Measurements from ENCODE around the gene ASB2.

The ASB2 gene

GRCh38 chr14:93981316-93982229 lies 5.2 kb upstream of the ASB2 start:
- in situ Hi-C loops (cut with MboI; ENCODE audit: low sequenced_read_pairs), result no loop called here

- in situ Hi-C loops (cut with MboI; ENCODE audit: low sequenced_read_pairs), result no loop called here
These were observed 4.3 kb upstream of the ASB2 start for GRCh38 chr14:93980456-93981201.

DNA sequence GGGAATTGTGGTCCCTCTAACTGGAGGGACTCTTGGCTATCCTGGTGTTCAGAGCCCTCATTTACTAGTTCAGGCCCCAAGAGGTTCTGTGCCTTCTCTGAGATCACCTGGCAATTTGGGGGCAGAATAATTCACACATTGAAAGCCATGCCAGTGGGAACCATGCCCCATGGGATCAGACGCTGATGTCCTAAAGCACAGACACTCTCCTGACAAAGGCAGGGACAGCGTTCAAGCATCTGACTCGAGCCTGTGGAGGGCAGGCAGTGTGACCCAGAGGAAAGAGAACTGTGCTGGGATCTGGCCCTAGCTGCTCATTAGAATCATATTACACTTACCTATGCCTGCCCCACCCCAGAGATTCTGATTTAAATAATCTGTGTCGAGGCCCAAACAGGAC lies 2.4 kb upstream of the ASB2 start:
- in situ Hi-C loops (cut with MboI; ENCODE audit: low sequenced_read_pairs), result no loop called here

DNA sequence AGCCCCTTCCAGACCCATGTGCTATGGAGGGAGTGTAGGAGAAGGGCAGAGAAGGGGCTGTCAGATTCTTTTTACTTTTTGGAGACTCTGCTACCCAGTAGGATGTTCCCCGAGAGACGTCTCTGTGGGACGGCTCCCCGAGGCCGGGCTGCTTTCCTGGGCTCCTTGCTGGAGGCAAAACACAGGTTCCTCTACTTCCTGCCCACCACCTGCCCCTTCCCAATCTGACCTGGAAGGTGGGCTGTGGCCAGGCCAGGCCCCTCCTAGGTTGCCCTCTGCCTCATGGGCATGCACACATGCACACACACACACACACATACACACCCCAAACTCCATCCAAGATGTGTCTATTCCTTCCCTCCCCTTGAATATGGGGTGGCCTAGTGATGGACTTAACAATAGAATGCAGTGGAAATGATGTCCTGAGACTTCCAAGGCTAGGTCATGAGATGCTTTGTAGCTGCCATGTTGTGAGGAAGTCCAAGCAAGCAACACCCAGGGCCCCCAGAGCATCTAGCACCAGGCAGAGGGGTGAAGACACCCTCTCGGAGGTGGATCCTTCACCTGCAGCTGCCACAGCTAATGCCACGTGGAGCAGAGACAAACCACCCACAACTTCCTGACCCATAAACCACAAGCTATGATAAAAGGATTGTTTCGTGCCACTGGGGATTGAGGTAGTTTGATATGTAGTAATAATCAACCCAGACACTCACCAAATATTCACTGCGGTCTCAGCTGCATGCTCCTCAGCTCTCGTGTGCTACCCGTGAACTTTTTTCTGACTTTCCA lies 1.6 kb upstream of the ASB2 start:
- in situ Hi-C loops (cut with MboI; ENCODE audit: low sequenced_read_pairs), result no loop called here

DNA sequence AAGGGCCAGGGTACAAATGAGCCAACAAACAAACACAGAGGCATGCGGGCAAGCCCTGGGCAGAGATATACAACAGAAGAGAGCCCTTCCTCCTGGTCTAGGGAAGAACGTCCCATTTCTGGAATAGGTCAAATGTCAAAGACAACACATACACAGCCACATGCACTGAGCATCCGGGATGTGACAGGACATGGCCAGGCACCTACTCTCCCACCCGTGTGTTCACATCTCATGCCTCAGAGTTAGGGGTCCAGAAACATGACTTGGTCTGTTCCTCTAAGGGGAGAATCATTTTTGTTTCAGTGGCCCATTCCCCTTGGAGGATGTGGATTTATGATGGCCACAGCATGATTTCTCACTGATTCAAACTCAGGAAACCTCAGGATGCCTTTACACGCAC lies 801 bp upstream of the ASB2 start:
- in situ Hi-C loops (cut with MboI; ENCODE audit: low sequenced_read_pairs), result no loop called here

GRCh38 chr14:93975791-93976476 lies 436 bp downstream of the ASB2 start:
- in situ Hi-C loops (cut with MboI; ENCODE audit: low sequenced_read_pairs), result no loop called here

DNA sequence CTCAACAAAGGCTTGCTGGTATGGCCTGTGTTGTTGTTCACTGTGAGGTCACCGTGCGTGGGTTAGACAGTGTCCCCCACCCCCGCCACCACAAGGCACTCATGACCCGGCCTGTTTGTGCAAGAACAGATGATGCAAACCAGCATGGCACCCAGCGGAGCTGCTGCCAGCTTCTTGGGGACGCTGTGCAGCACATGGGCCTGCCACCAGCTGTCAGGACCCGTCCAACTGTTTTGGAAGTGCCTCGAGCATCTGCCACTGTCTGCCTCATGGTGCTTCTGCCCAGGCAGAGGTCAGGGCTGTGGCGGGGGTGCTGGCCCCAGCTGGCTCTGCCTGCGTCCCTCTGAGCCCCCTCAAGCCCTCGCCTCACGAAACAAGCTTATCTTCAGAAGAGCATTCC lies 1.5 kb downstream of the ASB2 start:
- in situ Hi-C loops (cut with MboI; ENCODE audit: low sequenced_read_pairs), result no loop called here

DNA sequence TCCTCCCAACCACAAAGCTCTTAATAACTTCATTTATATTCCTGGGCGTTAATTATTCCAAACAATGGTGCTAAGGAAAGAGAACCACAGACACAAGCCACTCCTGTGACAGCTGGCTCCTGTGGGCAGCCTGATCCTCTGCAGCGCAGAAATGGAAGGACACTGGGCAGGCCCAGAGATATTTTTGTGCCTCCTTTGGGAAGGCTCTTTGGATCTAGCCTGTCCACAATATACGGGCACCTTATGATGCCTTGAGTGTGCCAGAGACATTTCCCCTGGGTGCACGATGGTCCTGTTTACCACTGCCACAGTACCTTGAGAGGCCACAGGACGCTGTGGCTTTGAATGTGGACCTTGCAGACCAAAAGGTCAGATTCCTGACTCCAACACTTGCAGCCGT lies 2.1 kb downstream of the ASB2 start:
- in situ Hi-C loops (cut with MboI; ENCODE audit: low sequenced_read_pairs), result no loop called here

GRCh38 chr14:93973607-93974006 lies 2.8 kb downstream of the ASB2 start:
- in situ Hi-C loops (cut with MboI; ENCODE audit: low sequenced_read_pairs), result no loop called here

DNA sequence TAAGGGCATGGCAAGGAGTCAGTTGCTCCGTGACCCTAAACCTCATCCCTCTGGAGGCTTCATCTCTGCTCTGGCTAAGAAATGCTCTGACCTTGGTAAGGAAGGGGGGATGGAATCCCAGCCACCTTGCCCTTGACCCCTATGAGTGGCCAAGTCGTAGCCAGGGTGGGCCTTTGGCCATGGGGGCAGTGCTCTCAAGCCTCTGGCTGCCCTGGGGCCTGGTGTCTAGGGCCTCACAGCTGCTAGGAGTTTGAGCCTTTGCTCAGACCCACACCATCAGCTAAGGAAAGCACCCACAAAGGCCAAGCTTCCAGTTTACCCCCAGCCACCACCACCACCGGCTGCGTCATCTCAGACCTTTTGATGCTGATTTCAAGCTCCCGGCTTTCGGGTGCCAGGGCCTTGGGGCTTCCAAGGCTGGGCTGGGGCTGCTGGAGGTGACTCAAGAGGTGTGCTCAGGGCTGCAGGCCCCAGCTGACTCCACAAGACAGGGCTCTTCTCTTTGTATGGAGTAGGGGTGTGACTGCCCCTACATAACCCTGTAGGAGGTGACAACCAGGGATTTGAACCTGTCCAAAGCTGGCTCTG lies 3.7 kb downstream of the ASB2 start:
- in situ Hi-C loops (cut with MboI; ENCODE audit: low sequenced_read_pairs), result no loop called here

DNA sequence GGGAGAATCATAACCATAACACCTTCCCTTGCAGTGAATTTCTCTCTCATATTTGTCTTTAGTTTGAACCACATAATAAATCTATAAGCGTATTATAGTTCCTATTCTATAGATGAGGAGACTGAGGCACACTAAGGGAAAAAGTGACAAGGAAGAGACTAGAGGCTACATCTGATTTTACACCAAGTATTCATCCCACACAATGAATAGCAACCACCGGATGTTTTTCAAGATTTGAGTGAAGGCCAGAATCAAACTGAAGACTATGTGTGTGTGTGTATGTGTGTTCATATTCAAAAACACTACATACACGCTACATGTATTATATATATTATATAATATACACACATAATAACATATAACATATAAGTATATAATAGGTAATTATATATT lies 4.7 kb downstream of the ASB2 start:
- in situ Hi-C loops (cut with MboI; ENCODE audit: low sequenced_read_pairs), result no loop called here

GRCh38 chr14:93970965-93971634 lies 5.3 kb downstream of the ASB2 start:
- in situ Hi-C loops (cut with MboI; ENCODE audit: low sequenced_read_pairs), result no loop called here

DNA sequence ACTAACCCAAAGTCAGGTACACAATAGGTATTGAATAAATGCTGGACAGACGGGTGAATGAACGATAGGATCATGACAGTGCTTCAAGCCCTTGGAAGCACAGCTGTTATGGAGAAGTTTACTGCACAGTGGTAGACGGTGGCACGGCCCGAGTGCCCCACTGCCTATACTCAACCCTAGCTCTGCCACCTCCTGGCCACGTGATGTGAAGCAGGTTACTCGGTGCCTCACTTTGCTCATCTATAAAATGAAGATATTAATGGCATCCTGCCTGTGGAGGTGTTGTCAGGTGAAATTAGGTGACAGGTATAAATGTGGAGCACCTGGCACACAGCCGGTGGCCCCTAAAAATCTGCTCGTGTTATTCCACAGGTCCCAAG lies 5.8 kb downstream of the ASB2 start:
- in situ Hi-C loops (cut with MboI; ENCODE audit: low sequenced_read_pairs), result no loop called here

DNA sequence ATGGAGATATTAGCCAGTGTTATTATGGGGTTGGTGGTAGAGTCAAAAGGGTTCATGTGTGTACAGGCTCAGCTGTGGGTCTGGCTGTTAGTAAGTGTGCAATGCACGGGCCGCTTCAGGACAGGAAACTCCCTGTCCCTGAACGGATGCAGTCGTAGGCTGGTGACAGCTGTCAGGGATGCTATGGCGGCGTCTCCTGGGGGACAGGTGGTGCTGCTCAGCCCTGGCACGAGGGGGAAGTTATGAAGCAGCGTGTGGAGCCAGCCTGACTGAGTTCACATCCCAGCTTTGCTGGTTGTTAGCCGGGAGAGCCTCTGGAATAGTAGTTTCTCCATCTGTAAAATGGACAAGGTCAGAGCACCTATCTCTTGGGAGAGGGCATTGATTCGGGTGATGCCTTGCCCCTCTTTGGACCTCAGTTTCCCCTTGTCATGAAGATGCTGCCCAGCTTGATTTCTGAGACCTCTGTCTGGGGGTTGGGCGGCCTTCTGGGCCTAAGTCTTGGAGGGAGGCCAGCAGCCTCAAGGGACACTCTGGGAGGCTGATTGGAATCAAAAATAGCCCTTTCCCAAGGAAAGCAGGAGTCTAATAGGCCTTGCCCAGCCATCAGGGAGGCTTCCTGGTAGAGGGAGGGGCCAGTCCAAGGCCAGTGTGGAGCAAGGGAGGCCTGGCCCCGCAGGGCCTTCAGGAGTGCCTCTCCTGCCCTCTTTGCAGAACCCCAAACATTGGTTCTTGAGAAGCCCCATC lies 7.1 kb downstream of the ASB2 start:
- in situ Hi-C loops (cut with MboI; ENCODE audit: low sequenced_read_pairs), result no loop called here

- in situ Hi-C loops (cut with MboI; ENCODE audit: low sequenced_read_pairs), result no loop called here
These were observed 8.6 kb downstream of the ASB2 start for GRCh38 chr14:93967637-93968250.

- in situ Hi-C loops (cut with MboI; ENCODE audit: low sequenced_read_pairs), result no loop called here
These were observed 10.4 kb downstream of the ASB2 start for GRCh38 chr14:93965946-93966474.

DNA sequence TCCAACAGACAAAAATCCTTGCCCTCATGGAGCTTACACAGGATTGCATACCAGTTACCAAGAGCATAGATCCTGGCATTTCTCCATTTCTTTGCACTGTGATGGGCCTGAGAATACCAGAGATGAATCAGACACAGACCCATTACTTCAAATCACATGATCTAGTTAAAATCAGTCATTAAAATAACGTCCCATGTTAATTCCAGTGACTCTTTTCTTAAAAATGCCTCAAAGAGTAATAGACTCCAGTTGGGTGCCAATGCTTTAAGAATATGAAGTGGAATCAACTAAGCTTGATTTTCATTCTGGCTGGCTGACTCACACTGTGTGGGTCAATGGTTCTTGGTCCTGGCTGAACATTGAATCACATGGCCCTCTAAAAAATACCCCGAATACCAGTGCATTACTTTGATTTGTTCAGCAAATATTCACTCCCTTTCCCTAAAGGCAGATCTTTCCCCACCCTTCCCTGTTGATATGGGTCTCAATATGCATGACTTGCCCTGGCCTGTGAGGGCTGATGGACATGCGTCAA lies 11.0 kb downstream of the ASB2 start:
- in situ Hi-C loops (cut with MboI; ENCODE audit: low sequenced_read_pairs), result no loop called here

GRCh38 chr14:93964820-93965286 lies 11.5 kb downstream of the ASB2 start:
- in situ Hi-C loops (cut with MboI; ENCODE audit: low sequenced_read_pairs), result no loop called here
